NCI-H345 treated with DMSO at 0.1 percent for 48 hours (cell line): ENCODE results near the gene PODXL2.

Experiments
- DNase-seq: peaks from one replicate; lab custom pipeline; 2025; ENCODE audit not compliant: unreplicated experiment; lab: John Stamatoyannopoulos, UW

Gene PODXL2

GRCh38 chr3:127629467-127630403 lies 750 bp downstream of the PODXL2 start:
- DNase-seq, result no peak

GRCh38 chr3:127630811-127631714 lies 2.1 kb downstream of the PODXL2 start:
- DNase-seq, result peak; percentile 60

- no peak for DNase-seq
These were observed 3.2 kb downstream of the PODXL2 start for GRCh38 chr3:127632035-127632820.

- DNase-seq, result no peak
These were observed 5.7 kb downstream of the PODXL2 start for GRCh38 chr3:127634653-127635052.

GRCh38 chr3:127637546-127637945 lies 8.6 kb downstream of the PODXL2 start:
- DNase-seq, result no peak

GRCh38 chr3:127637971-127638370 lies 9.0 kb downstream of the PODXL2 start:
- DNase-seq, result no peak

- DNase-seq, result no peak
These were observed 10.4 kb downstream of the PODXL2 start for GRCh38 chr3:127639173-127640041.

- no peak for DNase-seq
These were observed 11.0 kb downstream of the PODXL2 start for GRCh38 chr3:127640042-127640355.

- DNase-seq, result no peak
These were observed 15.8 kb downstream of the PODXL2 start for GRCh38 chr3:127644641-127645370.

GRCh38 chr3:127645371-127646015 lies 16.5 kb downstream of the PODXL2 start:
- DNase-seq, result no peak

- no peak for DNase-seq
These were observed 17.6 kb downstream of the PODXL2 start for GRCh38 chr3:127646501-127647046.

- no peak for DNase-seq
These were observed 18.3 kb downstream of the PODXL2 start for GRCh38 chr3:127647166-127647844.

- no peak for DNase-seq
These were observed 18.8 kb downstream of the PODXL2 start for GRCh38 chr3:127647845-127648204.

GRCh38 chr3:127650236-127650635 lies 21.3 kb downstream of the PODXL2 start:
- DNase-seq, result no peak

GRCh38 chr3:127651516-127652172 lies 22.7 kb downstream of the PODXL2 start:
- DNase-seq, result no peak

- DNase-seq, result no peak
These were observed 23.4 kb downstream of the PODXL2 start for GRCh38 chr3:127652246-127652995.

GRCh38 chr3:127654374-127654773 lies 25.4 kb downstream of the PODXL2 start:
- no peak for DNase-seq
